ENCODE results near the gene DIP2B. TPM values are rescaled to one million over a fixed set of nuclear protein-coding genes. Genes with fewer than 3 reads are reported as not detected.

The DIP2B gene
- total and polyA plus RNA-seq, 2 of the 13 experiments (the other 11 are each of a cell fraction or from before 2014, with no cell fraction given): 32.1 to 35.8 TPM

GRCh38 chr12:50599366-50600095 is 94.7 kb downstream of the DIP2B start:
- peaks cover 10% of the 10 kb centered on the region; the same call in 1 of the 2 replicates for H4K20me1 ChIP-seq (ENCODE audit: insufficient read depth, low read length)
- no peak for TF ChIP-seq ZBTB49 (CRISPR knock-in tag; IDR thresholded peaks at IDR 0.05; ENCODE audit: borderline replicate concordance)
- no peak for TF ChIP-seq DMAP1 (CRISPR knock-in tag; IDR thresholded peaks at IDR 0.05)
- TF ChIP-seq MBNL3 (CRISPR knock-in tag; conservative IDR thresholded peaks at IDR 0.05): no peak
- no peak for TF ChIP-seq ZNF766 (CRISPR knock-in tag; IDR thresholded peaks at IDR 0.05; ENCODE audit: borderline replicate concordance)
- TF ChIP-seq HIC2 (CRISPR knock-in tag; IDR thresholded peaks at IDR 0.05; ENCODE audit: low read depth): no peak
- no peak for TF ChIP-seq ZNF674 (CRISPR knock-in tag; IDR thresholded peaks at IDR 0.05; ENCODE audit: low read depth)
- no peak for TF ChIP-seq ZNF256 (CRISPR knock-in tag; conservative IDR thresholded peaks at IDR 0.05)
- no peak for TF ChIP-seq ZNF362 (CRISPR knock-in tag; IDR thresholded peaks at IDR 0.05; ENCODE audit: borderline replicate concordance)
- TF ChIP-seq ZFP91 (CRISPR knock-in tag; IDR thresholded peaks at IDR 0.05; ENCODE audit: borderline replicate concordance): no peak
- TF ChIP-seq GLMP (CRISPR knock-in tag; IDR thresholded peaks at IDR 0.05; ENCODE audit: borderline replicate concordance): no peak
- no peak for TF ChIP-seq CEBPG (CRISPR knock-in tag; IDR thresholded peaks at IDR 0.05)
- no peak for TF ChIP-seq EZH2 (conservative IDR thresholded peaks at IDR 0.05; ENCODE audit: low read depth, low read length)
- TF ChIP-seq DR1 (CRISPR knock-in tag; IDR thresholded peaks at IDR 0.05): no peak
- no peaks in the 10 kb centered on the region for H3K9me3 ChIP-seq (ENCODE audit: low read length)
- no peaks in the 10 kb centered on the region; a peak in 1 of 5 replicates for H3K36me3 ChIP-seq (replicated peaks in 1 of 2; ENCODE audit: control insufficient read depth in 1 of 2, insufficient read depth in 2 of 2, low read length in 2 of 2)
- DNase-seq (ENCODE audit: low spot score) (no peak), FAIRE-seq (no peak), ATAC-seq (no peak)
- H3K4me2 ChIP-seq (ENCODE audit: low read depth, low read length): no peak overlapping the region
- peaks cover 41% of the 10 kb centered on the region for H3K4me1 ChIP-seq (ENCODE audit: insufficient read depth, low read length)
- no peak overlapping the region for H3K27ac ChIP-seq (ENCODE audit: extremely low read length, insufficient read depth, low read length)
- H3K27me3 ChIP-seq (ENCODE audit: control insufficient read depth in 1 of 2, insufficient read depth in 2 of 2, low read length in 2 of 2): no peaks in the 10 kb centered on the region
- ChIA-PET POLR2A (no interaction called here), CTCF (ENCODE audit: low intra/inter-chr PET ratio, low total read pairs) (no interaction called here)
- intact Hi-C loops (cut with micrococcal nuclease; ENCODE audit: unreplicated experiment) (no loop called here), in situ Hi-C loops (cut with HindIII; ENCODE audit: extremely low pct_ligation_motif_present, low pct_unique_long_range_greater_than_20kb) (no loop called here)
- no peak overlapping the region for H2AFZ ChIP-seq (ENCODE audit: low read length)
- WGBS (ENCODE audit: low lambda C conversion rate): 99% methylated on average over 7 of the region's 7 CpGs
- H3K79me2 ChIP-seq (ENCODE audit: insufficient read depth, low read length): peaks cover 64% of the 10 kb centered on the region
- H3K4me3 ChIP-seq (replicated peaks in 1 of 3; ENCODE audit: insufficient read depth in 1 of 3, low read depth in 2 of 3, low read length in 3 of 3): no peak overlapping the region
- BruUV-seq (replicated peaks): no TSS peak
- H3K9ac ChIP-seq (ENCODE audit: insufficient read depth, low read depth, low read length): no peak overlapping the region
